BJ (cell line): ENCODE measurements around the gene KNG1. TPM values are rescaled to one million over a fixed set of nuclear protein-coding genes. Genes with fewer than 3 reads are reported as not detected.

Experiments used
- CTCF ChIA-PET: fragments of 350-600 bp; formaldehyde crosslinking; extraction: SDS; loops from one replicate; lab custom pipeline; 2021; ENCODE audit warnings: antibody characterized with exemption, inconsistent platforms; lab: Yijun Ruan, JAX
- POLR2A ChIA-PET: fragments of 300-600 bp; sonication (Branson Sonifier 250); formaldehyde crosslinking; extraction: SDS; loops from one replicate; lab custom pipeline; 2021; ENCODE audit warnings: antibody characterized with exemption; lab: Charles Lee
- DNase-seq: peaks from one replicate; pipeline ENCODE4 v3.0.0-alpha.2; 2011; ENCODE audit warnings: low read depth
- H3K27me3 ChIP-seq: 2 replicates; pipeline ENCODE4 v1.6.0; 2011; ENCODE audit warnings: low read length; ENCODE audit not compliant: control insufficient read depth, insufficient read depth
- H3K36me3 ChIP-seq: 2 replicates; pipeline ENCODE4 v1.5.1; 2011; ENCODE audit warnings: low read length; ENCODE audit not compliant: control insufficient read depth, insufficient read depth
- H3K4me3 ChIP-seq: 2 replicates; pipeline ENCODE4 v1.5.1; 2011; ENCODE audit warnings: low read depth, mild to moderate bottlenecking, control low read depth, low read length
- CTCF ChIP-seq: IDR thresholded peaks from 2 replicates; pipeline ENCODE4 v1.5.1; 2011; ENCODE audit warnings: low read depth, mild to moderate bottlenecking, control low read depth, inconsistent platforms, low read length, moderate library complexity; ENCODE audit not compliant: insufficient read depth
- polyA plus RNA-seq: library from polyadenylated mRNA; depleted of rRNA; stranded (reverse); fragments of >200 nt; gene quantifications from 2 replicates; pipeline ENCODE4 v1.2.3, GENCODE V29; 2011

KNG1 gene
- polyA plus RNA-seq, 1 experiment: not detected

DNA sequence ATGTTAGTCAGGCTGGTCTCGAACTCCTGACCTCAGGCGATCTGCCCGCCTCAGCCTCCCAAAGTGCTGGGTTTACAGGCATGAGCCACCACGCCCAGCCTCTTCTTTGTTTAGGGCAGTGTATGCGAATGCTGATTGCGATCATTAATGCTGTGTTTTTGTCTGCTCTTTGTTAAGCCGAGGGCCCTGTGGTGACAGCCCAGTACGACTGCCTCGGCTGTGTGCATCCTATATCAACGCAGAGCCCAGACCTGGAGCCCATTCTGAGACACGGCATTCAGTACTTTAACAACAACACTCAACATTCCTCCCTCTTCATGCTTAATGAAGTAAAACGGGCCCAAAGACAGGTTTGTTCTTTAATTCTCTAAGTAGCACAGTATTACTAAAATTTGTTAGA is 7.8 kb downstream of the KNG1 start:
- CTCF ChIA-PET: no interaction called here

DNA sequence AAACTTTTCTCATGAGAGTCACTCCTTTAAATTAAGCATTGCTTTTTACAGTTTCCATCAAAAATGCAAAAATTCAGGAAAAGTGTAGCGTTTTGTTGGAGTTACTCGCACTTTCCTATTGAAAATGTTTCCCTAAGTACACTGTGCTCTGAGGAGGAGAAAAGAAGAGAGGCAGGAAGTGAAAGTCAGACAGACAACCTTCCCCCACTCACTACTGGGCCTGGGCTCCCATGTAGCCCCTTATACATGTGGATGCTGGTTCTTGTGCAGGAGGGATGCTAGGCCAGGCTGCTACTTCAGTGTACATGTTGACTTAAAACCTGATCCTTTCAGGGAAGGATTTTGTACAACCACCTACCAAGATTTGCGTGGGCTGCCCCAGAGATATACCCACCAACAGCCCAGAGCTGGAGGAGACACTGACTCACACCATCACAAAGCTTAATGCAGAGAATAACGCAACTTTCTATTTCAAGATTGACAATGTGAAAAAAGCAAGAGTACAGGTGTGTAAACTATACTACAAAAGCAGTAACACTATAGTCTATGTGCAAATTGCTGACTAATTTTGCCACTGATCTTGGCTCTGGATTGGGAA is 15.1 kb downstream of the KNG1 start:
- CTCF ChIA-PET: no interaction called here
- DNase-seq: no peak
- Histone ChIP-seq H3K4me3 (no peak overlapping the region), H3K36me3 (no peaks in the 10 kb centered on the region), H3K27me3 (no peaks in the 10 kb centered on the region)
- POLR2A ChIA-PET: no interaction called here
- no peak for TF ChIP-seq CTCF

More for the DNA sequence above, 7.8 kb downstream of the KNG1 start:
- DNase-seq: no peak
- H3K4me3 ChIP-seq: no peak overlapping the region
- TF ChIP-seq CTCF: no peak
- H3K36me3 ChIP-seq: no peaks in the 10 kb centered on the region
- POLR2A ChIA-PET: no interaction called here
- no peaks in the 10 kb centered on the region; the same call in 1 of the 2 replicates for H3K27me3 ChIP-seq

GRCh38 chr3:186742618-186743380 is 25.6 kb downstream of the KNG1 start:
- Histone ChIP-seq H3K27me3 (no peaks in the 10 kb centered on the region), H3K36me3 (no peaks in the 10 kb centered on the region), H3K4me3 (no peak overlapping the region)
- ChIA-PET CTCF (interaction anchor here (0.6 kb wide), 1 partner anchor 8 kb away, joined by 3 read pairs; no protein-coding TSS in a partner anchor), POLR2A (no interaction called here)
- no peak for DNase-seq
- TF ChIP-seq CTCF: no peak

GRCh38 chr3:186743666-186744065 is 26.5 kb downstream of the KNG1 start:
- H3K36me3 ChIP-seq: no peaks in the 10 kb centered on the region
- H3K4me3 ChIP-seq: no peak overlapping the region
- TF ChIP-seq CTCF: no peak
- ChIA-PET POLR2A (no interaction called here), CTCF (no interaction called here)
- no peak for DNase-seq
- H3K27me3 ChIP-seq: no peaks in the 10 kb centered on the region

GRCh38 chr3:186746008-186746407 is 28.8 kb downstream of the KNG1 start:
- peak; percentile 46 for DNase-seq
- H3K36me3 ChIP-seq: no peaks in the 10 kb centered on the region
- POLR2A ChIA-PET: no interaction called here
- H3K4me3 ChIP-seq: no peak overlapping the region
- CTCF ChIA-PET: no interaction called here
- no peaks in the 10 kb centered on the region for H3K27me3 ChIP-seq
- TF ChIP-seq CTCF: no peak
